Ureter (tissue), 1 donor: ENCODE measurements around the gene PRKN. TPM values are rescaled to one million over a fixed set of nuclear protein-coding genes. Genes with fewer than 3 reads are reported as not detected.
A peak's percentile ranks its signal among the peaks of the same experiment; 100 is the strongest.

Experiments used
- DNase-seq: peaks from one replicate; pipeline ENCODE4 v3.0.0-alpha.2; 2020; ENCODE audit warnings: low spot score
- total RNA-seq: library from RNA; stranded (reverse); gene quantifications from one replicate; pipeline ENCODE4 v1.2.4, GENCODE V29; 2023
- donor health status: DM: yes; HTN: yes; CAD: no.

Gene PRKN
- total RNA-seq, 1 donor from 2014 or later: 12.1 TPM

DNA sequence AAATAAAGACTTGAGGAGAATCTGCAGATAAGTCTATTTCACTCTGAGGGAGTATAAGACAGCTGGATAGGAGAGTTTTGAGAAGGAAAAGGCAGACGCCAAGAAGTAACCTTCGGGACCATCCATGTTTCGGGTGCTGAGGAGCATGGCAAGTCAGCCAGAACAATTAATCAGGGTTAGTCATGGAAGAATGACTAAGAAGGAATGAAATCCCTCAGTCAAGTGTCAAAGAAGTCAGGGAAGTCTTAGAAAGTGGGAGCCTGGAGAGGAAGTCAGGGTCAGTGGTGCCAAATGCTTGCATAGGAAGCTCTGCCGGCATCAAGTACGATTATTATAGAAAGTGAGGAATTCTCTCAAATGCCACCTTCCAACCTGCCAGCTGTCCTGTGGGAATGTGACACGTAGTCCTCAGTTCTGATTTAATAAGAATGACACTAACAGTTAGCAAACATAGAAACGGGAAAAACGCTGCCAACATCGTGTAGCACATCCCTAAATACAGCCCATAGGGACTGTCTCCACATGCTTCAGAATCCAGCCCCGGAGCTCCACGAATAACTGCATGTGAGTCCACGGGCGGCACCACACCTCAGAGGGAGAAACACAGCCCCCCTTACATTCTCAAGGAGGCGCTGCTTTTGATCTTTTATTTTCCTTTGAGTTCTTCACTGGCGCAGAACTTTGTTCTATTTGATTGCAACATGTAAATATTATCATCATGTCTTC, 602.7 kb downstream of the PRKN start:
- DNase-seq: no peak

DNA sequence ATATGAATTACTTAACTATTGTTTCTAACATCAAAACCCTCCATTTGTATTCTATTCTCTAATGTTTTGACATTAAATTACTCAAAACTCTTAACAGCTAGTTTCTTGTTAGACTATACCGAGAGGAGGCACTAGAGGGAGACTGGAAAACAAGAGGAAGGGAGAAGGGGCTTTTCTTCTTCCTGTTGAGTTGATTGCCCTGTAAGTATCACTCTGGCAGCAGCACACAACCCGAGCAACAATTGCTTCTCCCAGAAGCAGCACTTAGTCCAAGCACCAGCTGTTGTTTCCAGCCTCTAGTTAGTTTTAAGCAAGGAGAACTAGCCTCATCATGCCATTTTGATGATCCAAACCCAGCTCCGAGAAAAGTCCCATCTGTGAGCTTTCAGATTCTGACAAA, 603.8 kb downstream of the PRKN start:
- no peak for DNase-seq

DNA sequence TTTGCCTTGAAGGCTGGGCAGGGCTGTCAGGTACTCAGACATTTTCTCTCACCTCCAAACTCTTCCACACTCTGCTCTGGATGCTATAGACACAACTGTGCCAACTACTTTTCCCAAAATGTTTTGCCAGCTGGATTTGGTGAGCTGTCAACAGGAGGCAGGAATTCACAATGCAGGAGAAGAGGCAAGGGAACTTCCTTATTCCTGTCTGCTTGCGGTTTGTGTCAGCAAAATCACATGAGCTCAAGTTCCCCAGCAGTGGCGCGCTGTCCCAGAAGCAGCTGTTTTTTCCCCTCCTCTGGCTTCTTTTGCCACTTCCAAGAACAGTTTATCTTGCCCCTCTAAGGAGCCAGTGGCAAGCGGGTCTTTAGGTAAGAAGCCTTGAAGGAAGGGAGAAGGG, 608.2 kb downstream of the PRKN start:
- peak; percentile 49 for DNase-seq

GRCh38 chr6:162118706-162119105, 608.9 kb downstream of the PRKN start:
- DNase-seq: no peak

GRCh38 chr6:162116902-162117525, 610.6 kb downstream of the PRKN start:
- no peak for DNase-seq

- DNase-seq: no peak
Observed at GRCh38 chr6:162109480-162110050, 618.0 kb downstream of the PRKN start.

DNA sequence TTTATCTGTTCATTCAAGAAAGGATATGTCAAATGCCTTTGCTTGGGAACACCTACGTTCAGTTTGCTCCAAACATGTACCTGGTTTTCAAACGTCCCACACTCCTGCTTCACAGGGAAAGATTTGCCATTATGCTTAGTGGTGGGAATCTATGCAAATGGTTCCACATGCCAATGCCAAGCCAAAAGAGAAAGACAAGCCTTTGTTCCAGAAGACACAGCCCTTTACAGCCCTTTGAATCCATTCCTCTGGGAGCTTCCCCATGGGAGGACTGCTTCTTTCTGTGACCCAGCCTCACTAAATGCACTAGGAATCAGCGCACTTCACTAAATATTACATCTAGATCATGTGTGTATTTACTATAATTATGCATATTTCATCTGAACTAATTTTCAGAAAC, 619.5 kb downstream of the PRKN start:
- DNase-seq: no peak

DNA sequence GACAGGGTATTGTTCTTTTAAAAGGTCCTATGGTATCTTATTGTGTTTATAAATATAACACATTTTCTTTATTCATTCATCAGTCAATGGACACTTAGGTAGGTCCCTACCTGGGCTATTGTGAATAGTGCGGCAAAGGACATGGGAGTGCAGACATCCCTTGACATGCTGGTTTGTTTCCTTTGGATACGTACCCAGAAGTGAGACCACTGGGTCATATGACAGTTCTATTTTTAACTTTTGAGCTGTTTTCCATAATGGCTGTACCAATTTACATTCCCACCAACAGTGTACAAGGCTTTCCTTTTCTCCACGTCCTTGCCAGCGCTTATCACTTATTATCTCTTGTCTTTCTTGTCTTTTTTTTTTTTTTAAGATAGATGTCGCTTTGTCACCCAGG, 627.5 kb downstream of the PRKN start:
- DNase-seq: no peak

- no peak for DNase-seq
Observed at GRCh38 chr6:162099685-162100084, 627.9 kb downstream of the PRKN start.

DNA sequence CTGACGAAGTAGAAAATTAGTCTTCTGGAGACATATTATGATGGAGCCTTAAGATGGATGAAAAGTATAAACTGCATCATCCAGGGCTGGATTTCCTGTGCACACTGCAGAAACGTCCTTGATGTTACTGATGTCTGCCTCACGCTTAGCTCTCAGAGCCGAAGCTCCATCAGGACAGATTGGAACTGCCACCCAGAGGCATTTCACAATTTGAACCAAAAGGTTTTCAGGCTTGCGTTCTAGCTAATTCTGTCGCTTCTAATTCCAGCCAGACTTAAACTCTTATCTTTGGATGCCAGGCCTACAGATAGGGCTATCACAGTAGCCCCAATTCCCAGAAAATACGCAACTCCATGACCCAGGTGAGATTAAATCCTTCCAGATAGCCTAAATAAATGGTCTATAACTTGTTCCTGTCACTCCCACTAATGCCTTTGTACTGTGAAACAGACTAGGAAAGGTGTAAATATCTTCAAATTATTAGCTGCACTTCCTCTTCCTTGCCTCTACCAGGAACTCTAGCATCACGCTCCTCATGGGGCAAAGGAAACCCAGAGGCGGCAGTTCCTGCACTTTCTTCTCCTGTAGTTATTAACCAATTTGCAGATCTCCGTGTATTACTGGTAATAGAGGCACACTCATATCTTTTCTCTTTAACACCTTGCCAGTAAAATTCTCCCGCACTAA, 634.6 kb downstream of the PRKN start:
- no peak for DNase-seq

GRCh38 chr6:162090734-162091133, 636.8 kb downstream of the PRKN start:
- DNase-seq: no peak

GRCh38 chr6:162088091-162088490, 639.5 kb downstream of the PRKN start:
- no peak for DNase-seq

- no peak for DNase-seq
Observed at GRCh38 chr6:162085561-162085960, 642.0 kb downstream of the PRKN start.

DNA sequence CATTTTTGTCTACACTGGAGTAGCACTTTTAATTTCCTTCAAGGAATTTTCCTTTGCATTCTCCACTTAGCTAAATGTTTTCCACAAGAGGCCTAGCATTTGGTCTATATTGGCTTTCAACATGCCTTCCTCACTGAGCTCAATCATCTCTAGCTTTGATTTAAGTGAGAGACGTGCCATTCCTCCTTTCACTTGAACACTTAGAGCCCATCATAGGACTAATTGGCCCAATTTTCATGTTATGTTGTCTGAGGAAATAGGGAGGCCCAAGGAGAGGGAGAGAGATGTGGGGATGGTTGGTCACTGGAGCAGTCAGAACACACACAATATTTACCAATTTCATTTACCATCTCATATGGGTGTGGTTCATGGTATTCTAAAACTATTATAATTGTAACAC, 645.0 kb downstream of the PRKN start:
- DNase-seq: no peak

DNA sequence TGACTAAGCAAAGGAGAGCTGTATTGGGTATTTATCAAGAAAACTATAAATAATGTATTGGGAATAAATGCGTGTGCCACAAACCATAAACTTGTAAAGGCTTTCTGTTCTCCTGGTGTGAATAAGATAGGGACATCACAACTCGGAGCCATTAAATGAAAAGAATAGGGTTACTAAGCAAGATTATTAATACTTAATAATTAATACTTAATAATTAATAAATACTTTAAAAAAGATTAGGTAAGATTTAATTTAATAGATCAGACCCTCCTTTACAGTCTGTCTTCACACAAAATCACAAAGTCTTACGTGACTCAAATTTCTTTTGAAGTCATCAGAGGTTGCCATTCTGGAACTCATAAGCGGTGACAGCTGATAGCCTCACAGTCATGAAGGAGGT, 648.9 kb downstream of the PRKN start:
- no peak for DNase-seq

DNA sequence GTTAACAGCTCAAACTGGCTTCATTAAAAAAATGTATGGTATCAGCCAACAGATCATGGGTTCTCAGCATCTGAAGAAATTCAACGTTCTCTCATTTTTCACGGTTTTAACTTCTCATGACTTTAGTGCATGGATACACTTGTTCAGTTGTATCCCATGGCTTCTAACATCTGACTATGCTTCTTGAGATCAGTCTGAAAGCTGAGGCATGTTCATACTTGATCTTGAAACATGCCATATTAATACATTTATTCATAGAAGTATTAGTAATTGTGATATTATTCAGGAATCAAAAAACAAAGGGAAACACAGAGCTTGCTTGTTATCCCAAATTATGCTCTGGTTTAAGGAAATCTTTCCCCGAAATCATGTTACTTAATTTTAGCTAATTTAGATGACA, 649.4 kb downstream of the PRKN start:
- DNase-seq: no peak

GRCh38 chr6:162076816-162077215, 650.8 kb downstream of the PRKN start:
- DNase-seq: no peak

GRCh38 chr6:162074641-162075275, 652.8 kb downstream of the PRKN start:
- DNase-seq: no peak

- no peak for DNase-seq
Observed at GRCh38 chr6:162070639-162071038, 656.9 kb downstream of the PRKN start.

DNA sequence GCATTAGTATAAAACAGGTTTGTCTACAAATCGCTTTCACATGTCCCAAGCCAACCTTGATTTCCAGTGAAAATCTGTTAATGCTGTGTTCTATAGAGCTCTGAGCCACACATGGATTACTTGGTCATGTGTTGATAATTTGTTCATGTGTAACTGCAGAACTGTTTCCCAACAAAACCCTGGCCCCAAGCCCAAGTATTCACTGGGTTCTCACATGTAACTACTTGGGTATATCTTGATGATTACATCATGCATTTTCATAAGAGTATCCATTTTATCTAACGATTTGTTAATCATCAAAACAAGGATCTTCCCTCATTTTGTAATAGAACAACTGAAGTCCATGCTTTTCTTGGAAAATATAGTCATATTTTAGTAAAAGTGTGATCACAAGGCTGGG, 657.6 kb downstream of the PRKN start:
- no peak for DNase-seq

- DNase-seq: no peak
Observed at GRCh38 chr6:162068340-162068739, 659.2 kb downstream of the PRKN start.

DNA sequence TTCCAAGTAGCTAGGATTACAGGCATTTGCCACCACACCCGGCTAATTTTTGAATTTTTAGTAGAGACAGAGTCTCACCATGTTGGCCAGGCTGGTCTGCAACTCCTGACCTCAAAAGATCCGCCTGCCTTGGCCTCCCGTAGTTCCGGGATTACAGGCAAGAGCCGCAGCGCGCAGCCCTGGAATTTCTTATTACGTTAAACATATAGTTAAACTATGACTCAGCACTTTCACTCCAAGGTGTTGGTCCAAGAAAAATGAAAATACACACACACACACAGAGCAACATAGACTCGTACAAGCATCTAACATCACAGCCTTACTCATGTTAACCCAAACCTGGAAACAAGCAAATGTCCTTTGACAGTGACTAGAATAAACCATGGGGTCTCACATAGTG, 663.9 kb downstream of the PRKN start:
- no peak for DNase-seq
